ENCODE data around the gene PGRMC2. TPM values are rescaled to one million over a fixed set of nuclear protein-coding genes. Genes with fewer than 3 reads are reported as not detected.

PGRMC2 gene
- total RNA-seq, 1 donor from 2014 or later: 63.0 TPM

DNA sequence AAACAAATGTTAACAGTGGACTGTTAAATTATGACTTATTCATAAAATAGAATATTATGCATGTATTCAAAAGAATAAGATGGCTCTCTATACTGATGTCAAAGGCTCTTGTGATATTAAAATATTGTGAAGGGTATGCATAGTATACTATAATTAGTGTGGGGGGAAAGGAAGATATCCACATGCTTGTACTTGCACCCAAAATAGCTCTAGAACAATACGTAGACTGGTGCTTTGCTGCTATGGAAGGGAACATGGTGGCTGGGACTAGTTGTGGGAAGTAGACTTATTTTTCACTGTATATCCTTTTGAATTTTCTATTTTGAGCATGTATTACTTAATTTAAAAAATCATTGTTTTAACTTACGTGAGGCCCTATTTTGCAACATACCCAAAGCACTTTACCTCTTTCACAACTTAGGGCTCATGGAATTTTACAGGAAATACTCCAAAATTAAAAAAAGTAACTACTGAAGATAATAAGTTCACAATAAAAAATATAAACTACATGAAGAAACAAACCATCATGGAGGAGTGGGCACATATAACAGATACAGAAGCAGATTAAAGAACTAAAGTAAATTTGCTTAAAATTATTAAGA, 7.9 kb downstream of the PGRMC2 start:
- DNase-seq (no peak), ATAC-seq (no peak)
- Histone ChIP-seq H3K27me3 (no peaks in the 10 kb centered on the region), H3K4me1 (peaks cover 4% of the 10 kb centered on the region), H3K9me3 (no peaks in the 10 kb centered on the region), H3K4me3 (no peak overlapping the region), H3K27ac (no peak overlapping the region), H3K36me3 (no peaks in the 10 kb centered on the region)
- intact Hi-C loops (cut with DNase I): no loop called here
- TF ChIP-seq, protein P1, sequence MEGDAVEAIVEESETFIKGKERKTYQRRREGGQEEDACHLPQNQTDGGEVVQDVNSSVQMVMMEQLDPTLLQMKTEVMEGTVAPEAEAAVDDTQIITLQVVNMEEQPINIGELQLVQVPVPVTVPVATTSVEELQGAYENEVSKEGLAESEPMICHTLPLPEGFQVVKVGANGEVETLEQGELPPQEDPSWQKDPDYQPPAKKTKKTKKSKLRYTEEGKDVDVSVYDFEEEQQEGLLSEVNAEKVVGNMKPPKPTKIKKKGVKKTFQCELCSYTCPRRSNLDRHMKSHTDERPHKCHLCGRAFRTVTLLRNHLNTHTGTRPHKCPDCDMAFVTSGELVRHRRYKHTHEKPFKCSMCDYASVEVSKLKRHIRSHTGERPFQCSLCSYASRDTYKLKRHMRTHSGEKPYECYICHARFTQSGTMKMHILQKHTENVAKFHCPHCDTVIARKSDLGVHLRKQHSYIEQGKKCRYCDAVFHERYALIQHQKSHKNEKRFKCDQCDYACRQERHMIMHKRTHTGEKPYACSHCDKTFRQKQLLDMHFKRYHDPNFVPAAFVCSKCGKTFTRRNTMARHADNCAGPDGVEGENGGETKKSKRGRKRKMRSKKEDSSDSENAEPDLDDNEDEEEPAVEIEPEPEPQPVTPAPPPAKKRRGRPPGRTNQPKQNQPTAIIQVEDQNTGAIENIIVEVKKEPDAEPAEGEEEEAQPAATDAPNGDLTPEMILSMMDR (IDR thresholded peaks at IDR 0.05): no peak

DNA sequence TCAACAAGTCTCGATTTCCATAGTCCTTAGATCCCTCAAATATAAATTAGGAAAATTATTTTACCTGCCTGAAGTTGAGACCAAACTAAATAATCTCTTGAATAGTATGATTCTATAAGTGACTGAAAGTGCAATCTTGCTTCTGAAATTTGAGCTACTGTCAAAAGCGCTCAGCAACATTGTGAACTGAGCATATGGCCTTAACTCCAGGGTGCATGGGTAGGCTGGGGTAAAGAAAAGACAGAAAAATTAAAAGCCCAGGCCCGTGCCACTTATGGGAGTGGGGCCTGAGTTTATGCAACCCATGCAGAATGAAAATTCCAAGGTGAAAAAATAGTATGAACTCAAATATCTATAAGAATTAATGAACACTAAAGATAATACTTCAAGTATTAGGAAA, 9.8 kb downstream of the PGRMC2 start:
- peaks cover 4% of the 10 kb centered on the region for H3K4me1 ChIP-seq
- H3K9me3 ChIP-seq: no peaks in the 10 kb centered on the region
- no peak for DNase-seq
- H3K27ac ChIP-seq: no peak overlapping the region
- no peaks in the 10 kb centered on the region for H3K36me3 ChIP-seq
- no peak overlapping the region for H3K4me3 ChIP-seq
- ATAC-seq: no peak
- intact Hi-C loops (cut with DNase I): no loop called here
- H3K27me3 ChIP-seq: no peaks in the 10 kb centered on the region
- TF ChIP-seq, protein P1 (IDR thresholded peaks at IDR 0.05): no peak

DNA sequence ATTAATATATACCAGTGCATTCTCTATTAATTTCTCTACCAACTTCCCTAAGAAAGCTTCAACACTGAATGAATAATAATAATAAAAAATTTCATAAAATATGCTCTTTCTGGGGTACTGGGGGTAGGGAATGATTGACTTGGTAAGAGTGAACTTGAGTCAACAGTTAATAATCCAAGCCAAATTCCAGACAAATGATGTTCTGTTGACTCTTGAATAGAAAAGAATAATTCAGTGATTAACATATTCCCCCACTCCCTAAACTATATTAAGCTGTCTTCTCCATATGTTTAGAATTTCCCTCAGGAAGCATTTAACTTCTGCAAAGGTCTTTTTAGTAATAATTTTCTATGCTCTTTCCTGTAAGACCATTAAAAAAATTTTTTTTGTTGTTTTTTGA, 12.3 kb downstream of the PGRMC2 start:
- intact Hi-C loops (cut with DNase I): no loop called here
- TF ChIP-seq, protein P1 (IDR thresholded peaks at IDR 0.05): no peak
- Histone ChIP-seq H3K27ac (no peak overlapping the region), H3K27me3 (no peaks in the 10 kb centered on the region), H3K4me3 (no peak overlapping the region), H3K36me3 (peaks cover 19% of the 10 kb centered on the region), H3K9me3 (no peaks in the 10 kb centered on the region), H3K4me1 (peaks cover 4% of the 10 kb centered on the region)
- no peak for ATAC-seq
- no peak for DNase-seq

DNA sequence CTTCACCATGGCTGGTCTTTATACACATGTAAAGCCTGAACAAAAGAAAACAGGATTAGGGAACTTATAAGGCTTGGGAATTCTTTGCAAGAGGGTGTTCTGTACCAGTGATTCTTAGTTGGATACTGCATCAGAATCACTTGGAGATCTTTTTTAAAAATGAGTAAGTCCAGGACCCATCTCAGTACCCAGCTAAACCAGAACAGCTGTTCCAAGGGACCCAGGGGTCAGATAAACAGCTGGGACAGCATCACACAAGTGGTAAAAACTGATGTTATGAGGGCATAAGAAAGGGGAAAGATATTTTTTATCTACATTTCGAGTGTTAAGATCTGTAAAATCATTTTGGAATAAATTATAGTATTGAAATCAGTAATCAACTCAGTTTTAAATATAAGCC, 16.1 kb downstream of the PGRMC2 start:
- intact Hi-C loops (cut with DNase I): no loop called here
- DNase-seq (no peak), ATAC-seq (no peak)
- no peaks in the 10 kb centered on the region for H3K27me3 ChIP-seq
- no peaks in the 10 kb centered on the region for H3K9me3 ChIP-seq
- H3K4me1 ChIP-seq: no peaks in the 10 kb centered on the region
- TF ChIP-seq, protein P1 (IDR thresholded peaks at IDR 0.05): no peak
- H3K4me3 ChIP-seq: no peak overlapping the region
- peaks cover 26% of the 10 kb centered on the region for H3K36me3 ChIP-seq
- H3K27ac ChIP-seq: no peak overlapping the region

DNA sequence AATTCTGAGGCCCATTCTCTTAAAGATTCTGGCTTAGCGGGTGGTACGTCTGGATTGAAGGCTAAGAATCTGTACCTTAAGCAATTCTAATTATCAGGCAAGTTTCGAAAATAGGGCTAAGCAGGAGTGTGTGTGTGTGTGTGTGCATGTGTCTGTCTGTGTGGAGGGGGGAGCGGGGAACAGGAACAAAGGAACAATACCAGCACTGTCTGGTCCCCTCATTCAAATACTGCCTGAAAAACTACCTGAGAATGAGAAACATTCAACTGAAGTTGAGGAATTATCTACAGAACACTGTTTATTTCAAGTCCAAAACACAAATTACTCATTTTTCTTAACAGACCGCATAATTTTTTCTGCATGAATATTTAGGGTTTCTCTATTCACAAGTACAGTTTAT, 18.6 kb downstream of the PGRMC2 start:
- intact Hi-C loops (cut with DNase I): no loop called here

More for the DNA sequence above, 18.6 kb downstream of the PGRMC2 start:
- Histone ChIP-seq H3K4me1 (no peaks in the 10 kb centered on the region), H3K27me3 (no peaks in the 10 kb centered on the region), H3K4me3 (no peak overlapping the region), H3K27ac (no peak overlapping the region), H3K36me3 (peaks cover 26% of the 10 kb centered on the region), H3K9me3 (peaks cover 4% of the 10 kb centered on the region)
- DNase-seq (no peak), ATAC-seq (no peak)
- TF ChIP-seq, protein P1 (IDR thresholded peaks at IDR 0.05): no peak

Measured in upper lobe of right lung (tissue), 1 donor.